H9 (cell line): ENCODE measurements around the gene CPXM2. TPM values are rescaled to one million over a fixed set of nuclear protein-coding genes. Genes with fewer than 3 reads are reported as not detected.

Experiments
- DNase-seq: peaks from one replicate; pipeline ENCODE4 v3.0.0-alpha.2; 2017
- H2AFZ ChIP-seq: one replicate; pipeline ENCODE4 v1.6.1; 2013; ENCODE audit warnings: mild to moderate bottlenecking, low read length, control low read depth, moderate library complexity
- H2AK5ac ChIP-seq: 2 replicates; pipeline ENCODE4 v1.6.1; 2013; ENCODE audit warnings: low read length, control low read depth, mixed read lengths; ENCODE audit not compliant: insufficient read length
- H2BK120ac ChIP-seq: one replicate; pipeline ENCODE4 v1.6.1; 2013; ENCODE audit warnings: low read depth, mild to moderate bottlenecking, low read length, control low read depth, inconsistent platforms; ENCODE audit not compliant: poor library complexity, severe bottlenecking
- H2BK12ac ChIP-seq: 2 replicates; pipeline ENCODE4 v1.6.1; 2013; ENCODE audit warnings: low read length, control low read depth, mixed read lengths, low read depth; ENCODE audit not compliant: insufficient read length
- H2BK15ac ChIP-seq: 2 replicates; pipeline ENCODE4 v1.6.1; 2013; ENCODE audit warnings: low read depth, low read length, control low read depth
- H2BK20ac ChIP-seq: one replicate; pipeline ENCODE4 v1.6.1; 2013; ENCODE audit warnings: low read depth, mild to moderate bottlenecking, low read length, control low read depth, inconsistent platforms; ENCODE audit not compliant: poor library complexity, severe bottlenecking
- H2BK5ac ChIP-seq: 2 replicates; pipeline ENCODE4 v1.6.1; 2013; ENCODE audit warnings: low read length, control low read depth, mixed read lengths; ENCODE audit not compliant: insufficient read length
- H3K14ac ChIP-seq: 2 replicates; pipeline ENCODE4 v1.6.1; 2013; ENCODE audit warnings: low read length, control low read depth; ENCODE audit not compliant: insufficient read depth
- H3K18ac ChIP-seq: 2 replicates; pipeline ENCODE4 v1.6.1; 2013; ENCODE audit warnings: low read depth, mild to moderate bottlenecking, mixed read lengths, low read length, control low read depth; ENCODE audit not compliant: insufficient read length
- H3K23ac ChIP-seq: 2 replicates; pipeline ENCODE4 v1.6.1; 2013; ENCODE audit warnings: low read length, control low read depth, mixed read lengths, low read depth; ENCODE audit not compliant: insufficient read length
- H3K23me2 ChIP-seq: 2 replicates; pipeline ENCODE4 v1.6.1; 2013; ENCODE audit warnings: low read depth, mild to moderate bottlenecking, mixed read lengths, low read length, control low read depth; ENCODE audit not compliant: insufficient read length, poor library complexity, severe bottlenecking
- H3K27ac ChIP-seq: 2 replicates; pipeline ENCODE4 v1.5.1; 2013; ENCODE audit warnings: low read length, control low read depth, mixed read lengths, low read depth; ENCODE audit not compliant: insufficient read length
- H3K27me3 ChIP-seq: 2 replicates; pipeline ENCODE4 v1.6.1; 2013; ENCODE audit warnings: low read length, control low read depth, inconsistent platforms; ENCODE audit not compliant: insufficient read depth
- H3K4ac ChIP-seq: 2 replicates; pipeline ENCODE4 v1.6.1; 2013; ENCODE audit warnings: low read depth, mild to moderate bottlenecking, control low read depth, inconsistent platforms, low read length, moderate library complexity
- H3K4me1 ChIP-seq: 2 replicates; pipeline ENCODE4 v1.6.1; 2013; ENCODE audit warnings: low read length, control low read depth, inconsistent platforms; ENCODE audit not compliant: insufficient read depth
- H3K4me2 ChIP-seq: 2 replicates; pipeline ENCODE4 v1.6.1; 2013; ENCODE audit warnings: low read length, control low read depth, mixed read lengths; ENCODE audit not compliant: insufficient read length, insufficient read depth
- H3K56ac ChIP-seq: 2 replicates; pipeline ENCODE4 v1.6.1; 2013; ENCODE audit warnings: low read depth, mild to moderate bottlenecking, mixed read lengths, low read length, control low read depth; ENCODE audit not compliant: insufficient read length
- H3K79me1 ChIP-seq: 2 replicates; pipeline ENCODE4 v1.6.1; 2013; ENCODE audit warnings: low read depth, mild to moderate bottlenecking, moderate library complexity, low read length, control low read depth, inconsistent platforms; ENCODE audit not compliant: insufficient read depth, poor library complexity, severe bottlenecking
- H3K79me2 ChIP-seq: 2 replicates; pipeline ENCODE4 v1.6.1; 2013; ENCODE audit warnings: low read length, control low read depth, inconsistent platforms; ENCODE audit not compliant: insufficient read depth
- H3K9ac ChIP-seq: 2 replicates; pipeline ENCODE4 v1.6.1; 2013; ENCODE audit warnings: low read length, control low read depth, mixed read lengths; ENCODE audit not compliant: insufficient read length; ENCODE audit errors: extremely low read depth
- H3K9me3 ChIP-seq: one replicate; pipeline ENCODE4 v1.6.1; 2013; ENCODE audit warnings: low read depth, low read length, inconsistent platforms; ENCODE audit not compliant: control insufficient read depth
- H3T11ph ChIP-seq: one replicate; pipeline ENCODE4 v1.6.1; 2013; ENCODE audit warnings: mild to moderate bottlenecking, low read length, control low read depth, inconsistent platforms
- H4K20me1 ChIP-seq: one replicate; pipeline ENCODE4 v1.6.1; 2013; ENCODE audit not compliant: control insufficient read depth, insufficient read length, insufficient read depth
- H4K5ac ChIP-seq: 2 replicates; pipeline ENCODE4 v1.6.1; 2013; ENCODE audit warnings: low read depth, mild to moderate bottlenecking, mixed read lengths, low read length, control low read depth; ENCODE audit not compliant: insufficient read length
- H4K8ac ChIP-seq: replicated peaks from 2 replicates; pipeline ENCODE4 v1.6.1; 2013; ENCODE audit warnings: low read length, control low read depth, mixed read lengths, low read depth; ENCODE audit not compliant: insufficient read length
- H4K91ac ChIP-seq: 2 replicates; pipeline ENCODE4 v1.6.1; 2013; ENCODE audit warnings: low read depth, mild to moderate bottlenecking, moderate library complexity, mixed read lengths, low read length, control low read depth; ENCODE audit not compliant: insufficient read length
- H3K27ac Mint-ChIP-seq, 3 experiments: 2 replicates in 2 of 3; 3 replicates in 1 of 3; pipeline ENCODE4 v1.8.0; 2020 to 2021; ENCODE audit warnings: mixed read lengths in 3 of 3, mild to moderate bottlenecking in 1 of 3, moderate library complexity in 1 of 3
- H3K27me3 Mint-ChIP-seq: 2 replicates; pipeline ENCODE4 v1.8.0; 2021; ENCODE audit warnings: low read depth, mild to moderate bottlenecking, moderate library complexity, mixed read lengths
- H3K36me3 Mint-ChIP-seq, 3 experiments: 2 replicates in 2 of 3; 3 replicates in 1 of 3; pipeline ENCODE4 v1.8.0; 2020 to 2021; ENCODE audit warnings: low read depth in 3 of 3, mixed read lengths in 3 of 3; ENCODE audit not compliant: insufficient read depth in 1 of 3
- H3K4me1 Mint-ChIP-seq, 2 experiments: 2 replicates each; pipeline ENCODE4 v1.8.0; 2020; ENCODE audit warnings: mixed read lengths in 2 of 2
- H3K4me3 Mint-ChIP-seq, 2 experiments: 2 replicates in 1 of 2; 3 replicates in 1 of 2; pipeline ENCODE4 v1.8.0; 2020 to 2021; ENCODE audit warnings: mild to moderate bottlenecking in 2 of 2, mixed read lengths in 2 of 2, moderate library complexity in 1 of 2
- H3K9me3 Mint-ChIP-seq, 2 experiments: 2 replicates in 1 of 2; 3 replicates in 1 of 2; pipeline ENCODE4 v1.8.0; 2020; ENCODE audit warnings: mild to moderate bottlenecking in 2 of 2, mixed read lengths in 2 of 2, moderate library complexity in 1 of 2
- CTCF ChIP-seq: fragments of 200-600 bp; sonication (generic); conservative IDR thresholded peaks from 3 replicates; pipeline ENCODE4 v1.8.0; 2021; ENCODE audit warnings: antibody characterized with exemption, mild to moderate bottlenecking
- WGBS: extraction: QIAGEN DNeasy Blood & Tissue Kit; methylation state at CpG from one replicate; pipeline ENCODE4 v1.1.7; 2013; ENCODE audit warnings: missing lambda C conversion rate, low lambda C conversion rate, mixed read lengths; ENCODE audit not compliant: insufficient read length; ENCODE audit errors: extremely low coverage; 5-methylcytosine and 5-hydroxymethylcytosine counted together
- total RNA-seq: library from RNA; stranded (reverse); gene quantifications from 2 replicates; pipeline ENCODE4 v1.2.1, GENCODE V29; 2021

CPXM2 gene
- total RNA-seq, 1 experiment from 2014 or later, result 1.7 TPM

DNA sequence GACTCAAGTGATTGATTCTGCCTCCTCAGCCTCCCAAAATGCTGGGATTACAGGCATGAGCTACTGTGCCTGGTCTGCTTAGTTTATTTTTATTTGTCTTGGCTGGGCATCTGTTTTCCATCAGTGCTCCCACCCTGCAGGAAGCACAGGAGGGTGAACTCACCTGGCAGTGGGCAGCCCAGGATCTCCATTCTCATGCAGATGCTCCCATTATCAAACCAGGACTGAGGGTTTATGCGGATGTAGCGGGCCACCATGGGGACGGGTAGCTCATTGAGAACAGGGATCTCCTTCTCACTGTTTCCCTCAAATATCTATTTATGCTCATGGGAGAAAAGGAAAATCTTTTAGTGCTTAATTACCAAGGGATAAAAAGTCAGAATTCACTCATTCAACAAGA is 93.8 kb downstream of the CPXM2 start:
- H3K9me3 ChIP-seq, result no peaks in the 10 kb centered on the region
- no peak overlapping the region for H3T11ph ChIP-seq
- Mint-ChIP-seq H3K4me1 (peaks cover 44 to 52% of the 10 kb centered on the region in 2 experiments), H3K27ac (0 out of 7 replicates have a peak overlapping the region, but pooled peaks of 1 of the 3 experiments have one; percentile 24), H3K9me3 (peaks cover 8 to 12% of the 10 kb centered on the region in 2 experiments), H3K36me3 (peaks cover 0 to 24% (median 15%) of the 10 kb centered on the region in 3 experiments; a peak in 5 of 7 replicates), H3K27me3 (peaks cover under 1% of the 10 kb centered on the region), H3K4me3 (no peak overlapping the region)
- H4K20me1 ChIP-seq, result no peaks in the 10 kb centered on the region
- no peak overlapping the region for H4K5ac ChIP-seq
- no peak overlapping the region for H3K27ac ChIP-seq
- H2BK12ac ChIP-seq, result no peak overlapping the region
- DNase-seq, result peak; percentile 67
- no peak for TF ChIP-seq CTCF
- H3K79me2 ChIP-seq, result no peaks in the 10 kb centered on the region
- no peak overlapping the region for H3K14ac ChIP-seq
- no peak overlapping the region for H4K91ac ChIP-seq
- H3K9ac ChIP-seq, result no peak overlapping the region
- H3K79me1 ChIP-seq, result no peaks in the 10 kb centered on the region
- H3K23ac ChIP-seq, result no peak overlapping the region
- H3K4me2 ChIP-seq, result no peak overlapping the region
- no peak overlapping the region for H2AFZ ChIP-seq
- H2BK15ac ChIP-seq, result no peak overlapping the region
- no peaks in the 10 kb centered on the region for H3K23me2 ChIP-seq
- H3K18ac ChIP-seq, result no peak overlapping the region
- peaks cover 14% of the 10 kb centered on the region for H3K4me1 ChIP-seq
- no CpG with 5 or more reads among the region's 3 CpGs for WGBS
- no peak overlapping the region for H3K4ac ChIP-seq
- H4K8ac ChIP-seq, result no peak overlapping the region
- H2BK120ac ChIP-seq, result no peak overlapping the region
- no peaks in the 10 kb centered on the region for H3K27me3 ChIP-seq
- no peak overlapping the region for H2BK20ac ChIP-seq
- H2AK5ac ChIP-seq, result no peak overlapping the region
- no peak overlapping the region for H3K56ac ChIP-seq
- H2BK5ac ChIP-seq, result no peak overlapping the region
